SK-N-MC (cell line): ENCODE data around the gene CLP1.

Experiments used
- EZH2 ChIP-seq: fragments of 200-600 bp; sonication (generic); IDR thresholded peaks from one replicate; pipeline ENCODE4 v1.6.1; 2017; ENCODE audit warnings: antibody characterized with exemption
- POLR2AphosphoS5 ChIP-seq: IDR thresholded peaks from 2 replicates; pipeline ENCODE4 v1.6.1; 2012; ENCODE audit warnings: mild to moderate bottlenecking, low read depth, low read length, borderline replicate concordance

GRCh38 chr11:57652662-57653061 is 4.9 kb upstream of the CLP1 start:
- TF ChIP-seq EZH2 (no peak), POLR2AphosphoS5 (no peak)
